CD14-positive monocyte (primary cell): Measurements from ENCODE around the gene PRB4. TPM values are rescaled to one million over a fixed set of nuclear protein-coding genes. Genes with fewer than 3 reads are reported as not detected.

Experiments used
- DNase-seq, 3 donors: peaks; one replicate each; pipeline ENCODE4 v3.0.0-alpha.2; 2011 to 2022
- H2AFZ ChIP-seq: 2 replicates; pipeline ENCODE4 v1.6.0; 2012; ENCODE audit warnings: mild to moderate bottlenecking, low read depth, low read length, inconsistent platforms; ENCODE audit not compliant: insufficient read depth, poor library complexity, severe bottlenecking
- H3K27ac ChIP-seq, 2 donors: 1 replicate in 1 of 2; 2 replicates in 1 of 2; pipeline ENCODE4 v1.5.1; 2012 to 2013; ENCODE audit warnings: low read length in 2 of 2, control low read depth in 1 of 2, inconsistent platforms in 1 of 2, low read depth in 1 of 2, mild to moderate bottlenecking in 1 of 2
- H3K27me3 ChIP-seq, 2 donors: one replicate each; pipeline versions ENCODE4 v1.6.0 to v1.6.1; 2011 to 2013; ENCODE audit warnings: low read length in 2 of 2; ENCODE audit not compliant: control insufficient read depth in 2 of 2, insufficient read depth in 2 of 2
- H3K36me3 ChIP-seq, 2 donors: replicated peaks in 1 of 2; 1 replicate in 1 of 2; 2 replicates in 1 of 2; pipeline versions ENCODE4 v1.5.1 to v1.6.1; 2012 to 2013; ENCODE audit warnings: low read length in 2 of 2, control low read depth in 1 of 2, inconsistent platforms in 1 of 2, mild to moderate bottlenecking in 1 of 2; ENCODE audit not compliant: insufficient read depth in 2 of 2, control insufficient read depth in 1 of 2
- H3K4me1 ChIP-seq, 2 donors: 1 replicate in 1 of 2; 2 replicates in 1 of 2; pipeline versions ENCODE4 v1.5.1 to v1.6.1; 2012 to 2013; ENCODE audit warnings: low read length in 2 of 2, control low read depth in 1 of 2, inconsistent platforms in 1 of 2, mild to moderate bottlenecking in 1 of 2, moderate library complexity in 1 of 2; ENCODE audit not compliant: insufficient read depth in 2 of 2, control insufficient read depth in 1 of 2
- H3K4me2 ChIP-seq: replicated peaks from 2 replicates; pipeline ENCODE3; 2012; ENCODE audit warnings: low read length, moderate library complexity, mild to moderate bottlenecking; ENCODE audit not compliant: poor library complexity, severe bottlenecking; ENCODE audit errors: extremely low read depth
- H3K4me3 ChIP-seq, 3 experiments: fragments of 200-600 bp in 1 of 3; sonication (generic) in 1 of 3; replicated peaks in 1 of 3; 1 replicate in 2 of 3; 2 replicates in 1 of 3; pipeline ENCODE4 v1.5.1; 2011 to 2013; ENCODE audit warnings: low read length in 3 of 3, mild to moderate bottlenecking in 3 of 3, control low read depth in 2 of 3, low read depth in 2 of 3, inconsistent platforms in 1 of 3, moderate library complexity in 1 of 3
- H3K79me2 ChIP-seq: 2 replicates; pipeline ENCODE4 v1.6.0; 2012; ENCODE audit warnings: mild to moderate bottlenecking, control low read depth, inconsistent platforms, low read length, moderate library complexity; ENCODE audit not compliant: insufficient read depth
- H3K9ac ChIP-seq: 2 replicates; pipeline ENCODE4 v1.6.0; 2017; ENCODE audit warnings: low read length, mild to moderate bottlenecking; ENCODE audit not compliant: insufficient read depth, poor library complexity, severe bottlenecking
- H3K9me3 ChIP-seq, 2 donors: replicated peaks in 1 of 2; 1 replicate in 1 of 2; 2 replicates in 1 of 2; pipeline versions ENCODE4 v1.5.1 to v1.6.1; 2012 to 2013; ENCODE audit warnings: low read length in 2 of 2, control low read depth in 1 of 2; ENCODE audit not compliant: control insufficient read depth in 1 of 2, insufficient read depth in 1 of 2
- H4K20me1 ChIP-seq: 2 replicates; pipeline ENCODE4 v1.6.0; 2012; ENCODE audit warnings: mild to moderate bottlenecking, low read length, control low read depth, moderate library complexity; ENCODE audit not compliant: insufficient read depth
- H3K27ac Mint-ChIP-seq, 7 donors: one replicate each; pipeline ENCODE4 v1.8.0; 2020; ENCODE audit warnings: mild to moderate bottlenecking in 7 of 7, mixed read lengths in 7 of 7, moderate library complexity in 6 of 7, inconsistent platforms in 2 of 7
- H3K27me3 Mint-ChIP-seq, 3 donors: one replicate each; pipeline ENCODE4 v1.8.0; 2021 to 2022; ENCODE audit warnings: low read depth in 3 of 3, mild to moderate bottlenecking in 3 of 3, mixed read lengths in 3 of 3, moderate library complexity in 3 of 3, inconsistent platforms in 1 of 3
- H3K36me3 Mint-ChIP-seq, 2 donors: one replicate each; pipeline ENCODE4 v1.8.0; 2020; ENCODE audit warnings: mixed read lengths in 2 of 2, inconsistent platforms in 1 of 2, mild to moderate bottlenecking in 1 of 2
- H3K4me1 Mint-ChIP-seq: one replicate; pipeline ENCODE4 v1.8.0; 2020; ENCODE audit warnings: mild to moderate bottlenecking, mixed read lengths
- H3K4me3 Mint-ChIP-seq, 2 donors: one replicate each; pipeline ENCODE4 v1.8.0; 2020; ENCODE audit warnings: mild to moderate bottlenecking in 2 of 2, mixed read lengths in 2 of 2, moderate library complexity in 1 of 2
- H3K9me3 Mint-ChIP-seq, 7 donors: one replicate each; pipeline ENCODE4 v1.8.0; 2020 to 2022; ENCODE audit warnings: mixed read lengths in 7 of 7, mild to moderate bottlenecking in 6 of 7, moderate library complexity in 6 of 7, inconsistent platforms in 2 of 7
- WGBS: methylation state at CpG from one replicate; pipeline ENCODE4 v1.1.5; 2013; ENCODE audit warnings: missing lambda C conversion rate; ENCODE audit not compliant: insufficient coverage; 5-methylcytosine and 5-hydroxymethylcytosine counted together
- intact Hi-C, 2 donors: fragments of 100-400 bp; cut with micrococcal nuclease; formaldehyde crosslinking; loops; one replicate each; pipeline versions ENCODE4 v1.15.0 to v1.15.1; 2023
- polyA plus RNA-seq, 3 donors: library from polyadenylated mRNA; depleted of rRNA in 1 of 3; unstranded in 2 of 3; stranded (reverse) in 1 of 3; fragments of 300-500 nt in 2 of 3; fragments of >200 nt in 1 of 3; fragmentation: Illumina TruSeq in 2 of 3; gene quantifications; 1 replicate in 2 of 3; 2 replicates in 1 of 3; pipeline ENCODE4 v1.2.3, GENCODE V29; 2012 to 2021
- TF ChIP-seq, protein P1 (sequence below): fragments of 200-600 bp; IDR thresholded peaks from one replicate; pipeline ENCODE4 v1.8.0; 2022; ENCODE audit warnings: antibody characterized with exemption, mild to moderate bottlenecking

The PRB4 gene
- polyA plus RNA-seq, 3 donors = not detected

DNA sequence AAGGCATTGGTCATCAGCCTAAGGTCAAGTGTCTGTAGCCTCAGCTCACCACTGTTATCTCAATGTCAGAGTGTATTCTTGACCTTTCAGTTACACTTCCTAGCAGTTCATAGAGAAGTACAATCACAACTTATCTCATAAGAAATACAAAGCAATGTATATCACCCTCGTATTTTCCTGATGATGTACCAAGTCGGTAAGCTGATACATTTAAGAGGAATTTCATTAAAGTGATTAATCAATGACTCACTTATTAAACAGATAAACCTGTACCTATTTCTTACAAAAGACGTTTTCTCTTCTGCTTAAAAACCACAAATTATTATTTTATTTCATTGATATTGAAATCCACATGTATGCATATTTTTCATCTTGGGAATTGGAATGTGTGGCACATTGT lies 36.8 kb downstream of the PRB4 start:
- H3K4me1 ChIP-seq = no peaks in the 10 kb centered on the region
- no peaks in the 10 kb centered on the region for H3K36me3 ChIP-seq
- H2AFZ ChIP-seq = no peak overlapping the region
- WGBS = no CpG with 5 or more reads among the region's 3 CpGs
- TF ChIP-seq, protein P1, sequence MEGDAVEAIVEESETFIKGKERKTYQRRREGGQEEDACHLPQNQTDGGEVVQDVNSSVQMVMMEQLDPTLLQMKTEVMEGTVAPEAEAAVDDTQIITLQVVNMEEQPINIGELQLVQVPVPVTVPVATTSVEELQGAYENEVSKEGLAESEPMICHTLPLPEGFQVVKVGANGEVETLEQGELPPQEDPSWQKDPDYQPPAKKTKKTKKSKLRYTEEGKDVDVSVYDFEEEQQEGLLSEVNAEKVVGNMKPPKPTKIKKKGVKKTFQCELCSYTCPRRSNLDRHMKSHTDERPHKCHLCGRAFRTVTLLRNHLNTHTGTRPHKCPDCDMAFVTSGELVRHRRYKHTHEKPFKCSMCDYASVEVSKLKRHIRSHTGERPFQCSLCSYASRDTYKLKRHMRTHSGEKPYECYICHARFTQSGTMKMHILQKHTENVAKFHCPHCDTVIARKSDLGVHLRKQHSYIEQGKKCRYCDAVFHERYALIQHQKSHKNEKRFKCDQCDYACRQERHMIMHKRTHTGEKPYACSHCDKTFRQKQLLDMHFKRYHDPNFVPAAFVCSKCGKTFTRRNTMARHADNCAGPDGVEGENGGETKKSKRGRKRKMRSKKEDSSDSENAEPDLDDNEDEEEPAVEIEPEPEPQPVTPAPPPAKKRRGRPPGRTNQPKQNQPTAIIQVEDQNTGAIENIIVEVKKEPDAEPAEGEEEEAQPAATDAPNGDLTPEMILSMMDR = no peak
- Mint-ChIP-seq H3K36me3 (no peaks in the 10 kb centered on the region), H3K27me3 (peaks cover 0 to 3% (median 0%) of the 10 kb centered on the region in 3 donors), H3K4me3 (no peak overlapping the region), H3K9me3 (peaks cover 0 to 2% (median 0%) of the 10 kb centered on the region in 7 donors), H3K27ac (no peak overlapping the region), H3K4me1 (no peaks in the 10 kb centered on the region)
- no peaks in the 10 kb centered on the region for H3K9me3 ChIP-seq
- no peak overlapping the region for H3K9ac ChIP-seq
- H3K4me2 ChIP-seq = no peak overlapping the region
- intact Hi-C loops = no loop called here
- no peak overlapping the region for H3K4me3 ChIP-seq
- no peaks in the 10 kb centered on the region for H4K20me1 ChIP-seq
- no peaks in the 10 kb centered on the region for H3K27me3 ChIP-seq
- no peaks in the 10 kb centered on the region for H3K79me2 ChIP-seq
- no peak for DNase-seq
- H3K27ac ChIP-seq = no peak overlapping the region

DNA sequence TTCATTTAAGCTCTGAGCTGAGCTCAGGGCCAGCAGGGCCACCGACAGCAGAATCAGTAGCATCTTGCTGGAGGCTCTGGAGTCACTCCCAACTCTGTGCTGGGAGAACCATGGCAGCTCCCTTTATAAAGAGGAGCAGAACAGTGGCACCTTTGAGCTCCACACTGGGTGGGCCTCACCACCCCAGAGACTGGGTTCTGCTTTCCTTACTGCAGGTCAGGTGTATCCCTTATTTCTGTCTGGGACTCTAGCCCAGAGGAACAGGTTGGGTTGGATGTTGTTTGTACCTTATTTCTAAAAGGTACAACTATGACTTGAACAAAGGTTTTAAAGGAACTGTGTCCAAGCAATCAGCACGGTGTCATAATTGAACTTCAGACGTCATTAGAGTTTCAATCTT lies 40.6 kb downstream of the PRB4 start, which contains the start of gene PRB3:
Gene PRB3 (minus strand): TSS at position 101 of the 400 bp plus-strand sequence. CDS start 38 bp downstream, at position 63.
- Histone ChIP-seq H3K27ac (no peak within 1 kb of the TSS), H3K4me3 (no peak within 1 kb of the TSS), H2AFZ (no peak within 1 kb of the TSS), H3K79me2 (no peaks in the 10 kb centered on the region), H3K9me3 (no peaks in the 10 kb centered on the region), H3K36me3 (no peaks in the 10 kb centered on the region), H3K4me1 (no peaks in the 10 kb centered on the region), H3K27me3 (no peaks in the 10 kb centered on the region), H3K4me2 (no peak within 1 kb of the TSS), H4K20me1 (no peaks in the 10 kb centered on the region), H3K9ac (no peak within 1 kb of the TSS)
- Mint-ChIP-seq H3K27me3 (peaks cover 0 to 5% (median 0%) of the 10 kb centered on the region in 3 donors), H3K4me3 (no peak within 1 kb of the TSS), H3K27ac (no peak within 1 kb of the TSS), H3K4me1 (no peaks in the 10 kb centered on the region), H3K9me3 (peaks cover 0 to 4% (median 0%) of the 10 kb centered on the region in 7 donors), H3K36me3 (no peaks in the 10 kb centered on the region)
- TF ChIP-seq, protein P1 = no peak
- no peak for DNase-seq
- 94% methylated on average over 3 of the region's 3 CpGs for WGBS
- intact Hi-C loops = no loop called here
